Tibial artery (tissue), 4 donors: ENCODE results near the gene PTPRN2.

Source experiments
- DNase-seq, 2 donors: peaks; one replicate each; pipeline ENCODE4 v3.0.0-alpha.2; 2019
- H3K27ac ChIP-seq, 2 donors: fragments of 200-600 bp; sonication (generic) in 1 of 2; 1 replicate in 1 of 2; 2 replicates in 1 of 2; pipeline ENCODE4 v1.5.1; 2018 to 2019; ENCODE audit warnings: mild to moderate bottlenecking in 1 of 2
- H3K27me3 ChIP-seq, 2 donors: fragments of 200-600 bp; sonication (generic) in 1 of 2; one replicate each; pipeline versions ENCODE4 v1.5.1 to v1.6.0; 2016 to 2019
- H3K36me3 ChIP-seq, 3 donors: fragments of 200-600 bp; sonication (generic) in 2 of 3; one replicate each; pipeline ENCODE4 v1.5.1; 2016 to 2019; ENCODE audit warnings: mild to moderate bottlenecking in 2 of 3
- H3K4me1 ChIP-seq, 4 donors: fragments of 200-600 bp; sonication (generic) in 2 of 4; 1 replicate in 3 of 4; 2 replicates in 1 of 4; pipeline ENCODE4 v1.5.1; 2016 to 2019
- H3K4me3 ChIP-seq, 2 donors: fragments of 200-600 bp; sonication (generic) in 1 of 2; 1 replicate in 1 of 2; 2 replicates in 1 of 2; pipeline ENCODE4 v1.5.1; 2018 to 2019; ENCODE audit warnings: mild to moderate bottlenecking in 2 of 2
- H3K9me3 ChIP-seq, 3 donors: fragments of 200-600 bp; sonication (generic) in 1 of 3; one replicate each; pipeline ENCODE4 v1.5.1; 2016 to 2019
- intact Hi-C: fragments of 100-400 bp; cut with DNase I; formaldehyde crosslinking; loops from one replicate; pipeline ENCODE4 v1.15.0; 2023; ENCODE audit warnings: low total_unique reads
- TF ChIP-seq, protein P1 (sequence below), 2 experiments: fragments of 200-600 bp in 1 of 2; fragments of 450-650 bp in 1 of 2; IDR thresholded peaks; one replicate each; pipeline ENCODE4 v1.5.1; 2017 to 2019; ENCODE audit warnings: antibody characterized with exemption in 2 of 2, mild to moderate bottlenecking in 1 of 2, moderate library complexity in 1 of 2

Gene PTPRN2

DNA sequence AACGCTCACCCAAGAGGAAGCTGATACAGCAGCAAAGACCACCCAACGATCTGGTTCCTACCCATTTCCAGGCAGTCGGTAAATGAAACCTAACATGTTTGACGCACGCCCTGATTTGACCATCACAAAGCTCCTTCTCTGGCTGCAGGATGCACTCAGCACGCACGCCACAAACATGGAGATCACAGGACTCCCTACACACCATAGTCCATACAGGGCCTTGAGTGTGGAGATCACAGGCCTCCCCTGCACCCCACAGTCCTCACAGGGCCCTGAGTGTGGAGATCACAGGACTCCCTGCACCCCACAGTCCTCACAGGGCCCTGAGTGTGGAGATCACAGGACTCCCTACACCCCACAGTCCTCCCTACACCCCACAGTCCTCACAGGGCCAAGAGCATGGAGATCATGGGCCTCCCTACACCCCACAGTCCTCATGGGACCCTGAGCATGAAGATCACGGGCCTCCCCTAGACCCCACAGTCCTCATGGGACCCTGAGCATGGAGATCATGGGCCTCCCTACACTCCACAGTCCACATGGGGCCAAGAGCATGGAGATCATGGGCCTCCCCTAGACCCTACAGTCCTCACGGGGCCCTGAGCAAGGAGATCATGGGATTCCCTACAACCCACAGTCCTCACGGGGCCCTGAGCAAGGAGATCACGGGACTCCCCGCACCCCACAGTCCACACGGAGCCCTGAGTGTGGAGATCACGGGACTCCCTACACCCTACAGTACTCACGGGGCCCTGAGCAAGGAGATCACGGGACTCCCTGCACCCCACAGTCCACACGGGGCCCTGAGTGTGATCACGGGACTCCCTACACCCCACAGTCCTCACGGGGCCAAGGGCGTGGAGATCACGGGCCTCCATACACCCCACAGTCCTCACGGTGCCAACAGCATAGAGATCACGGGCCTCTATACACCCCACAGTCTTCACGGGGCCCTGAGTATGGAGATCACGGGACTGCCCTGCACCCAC lies 841.6 kb downstream of the PTPRN2 start:
- no peaks in the 10 kb centered on the region for H3K9me3 ChIP-seq
- DNase-seq = no peak
- H3K27me3 ChIP-seq = no peaks in the 10 kb centered on the region
- intact Hi-C loops = no loop called here
- H3K27ac ChIP-seq = no peak overlapping the region
- no peak overlapping the region for H3K4me3 ChIP-seq
- no peaks in the 10 kb centered on the region for H3K4me1 ChIP-seq
- TF ChIP-seq, protein P1, sequence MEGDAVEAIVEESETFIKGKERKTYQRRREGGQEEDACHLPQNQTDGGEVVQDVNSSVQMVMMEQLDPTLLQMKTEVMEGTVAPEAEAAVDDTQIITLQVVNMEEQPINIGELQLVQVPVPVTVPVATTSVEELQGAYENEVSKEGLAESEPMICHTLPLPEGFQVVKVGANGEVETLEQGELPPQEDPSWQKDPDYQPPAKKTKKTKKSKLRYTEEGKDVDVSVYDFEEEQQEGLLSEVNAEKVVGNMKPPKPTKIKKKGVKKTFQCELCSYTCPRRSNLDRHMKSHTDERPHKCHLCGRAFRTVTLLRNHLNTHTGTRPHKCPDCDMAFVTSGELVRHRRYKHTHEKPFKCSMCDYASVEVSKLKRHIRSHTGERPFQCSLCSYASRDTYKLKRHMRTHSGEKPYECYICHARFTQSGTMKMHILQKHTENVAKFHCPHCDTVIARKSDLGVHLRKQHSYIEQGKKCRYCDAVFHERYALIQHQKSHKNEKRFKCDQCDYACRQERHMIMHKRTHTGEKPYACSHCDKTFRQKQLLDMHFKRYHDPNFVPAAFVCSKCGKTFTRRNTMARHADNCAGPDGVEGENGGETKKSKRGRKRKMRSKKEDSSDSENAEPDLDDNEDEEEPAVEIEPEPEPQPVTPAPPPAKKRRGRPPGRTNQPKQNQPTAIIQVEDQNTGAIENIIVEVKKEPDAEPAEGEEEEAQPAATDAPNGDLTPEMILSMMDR (IDR thresholded peaks at IDR 0.05) = no peak
- H3K36me3 ChIP-seq = no peaks in the 10 kb centered on the region

DNA sequence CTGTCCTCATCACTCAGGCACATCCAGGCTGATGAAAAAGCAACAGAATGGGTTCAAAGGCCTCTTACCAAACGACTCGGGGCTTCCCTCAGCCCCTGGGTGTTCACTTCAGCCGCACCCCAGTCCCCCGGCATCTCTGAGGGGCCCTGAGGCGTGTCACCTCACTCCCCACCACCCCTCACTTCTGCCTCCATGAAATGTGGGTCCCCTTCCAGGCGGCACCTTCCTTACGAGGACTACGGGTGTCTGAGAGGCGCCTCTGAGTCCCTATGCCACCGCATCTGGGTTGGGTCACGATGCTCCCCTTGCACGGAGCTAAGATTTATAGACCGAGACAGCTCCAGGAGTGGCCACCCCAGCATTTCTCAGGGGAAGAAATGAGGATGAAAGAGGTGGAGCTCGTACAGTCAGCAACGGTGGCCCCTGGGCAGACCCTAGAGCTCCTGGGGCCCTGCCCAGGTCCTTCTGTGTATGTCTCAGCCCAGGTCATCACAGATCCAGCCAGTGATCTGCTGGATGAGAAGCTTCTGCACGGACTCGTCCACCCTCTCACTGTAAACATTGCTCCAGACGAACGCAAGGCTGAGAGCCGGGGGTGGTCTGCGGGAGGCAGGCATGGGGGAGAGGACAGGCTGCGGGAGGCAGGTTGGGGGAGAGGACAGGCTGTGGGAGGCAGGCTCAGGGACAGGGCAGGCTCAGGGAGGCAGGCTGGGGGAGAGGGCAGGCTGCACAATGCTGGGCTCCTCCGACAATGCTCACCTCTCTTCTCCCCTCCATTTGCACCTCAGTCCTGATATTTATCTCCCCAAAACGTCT lies 842.6 kb downstream of the PTPRN2 start:
- DNase-seq = no peak
- Histone ChIP-seq H3K4me1 (no peaks in the 10 kb centered on the region), H3K9me3 (no peaks in the 10 kb centered on the region), H3K27me3 (peaks cover 0 to 5% of the 10 kb centered on the region in 2 donors), H3K4me3 (no peak overlapping the region), H3K36me3 (no peaks in the 10 kb centered on the region), H3K27ac (no peak overlapping the region)
- intact Hi-C loops = no loop called here
- TF ChIP-seq, protein P1 (IDR thresholded peaks at IDR 0.05) = no peak

DNA sequence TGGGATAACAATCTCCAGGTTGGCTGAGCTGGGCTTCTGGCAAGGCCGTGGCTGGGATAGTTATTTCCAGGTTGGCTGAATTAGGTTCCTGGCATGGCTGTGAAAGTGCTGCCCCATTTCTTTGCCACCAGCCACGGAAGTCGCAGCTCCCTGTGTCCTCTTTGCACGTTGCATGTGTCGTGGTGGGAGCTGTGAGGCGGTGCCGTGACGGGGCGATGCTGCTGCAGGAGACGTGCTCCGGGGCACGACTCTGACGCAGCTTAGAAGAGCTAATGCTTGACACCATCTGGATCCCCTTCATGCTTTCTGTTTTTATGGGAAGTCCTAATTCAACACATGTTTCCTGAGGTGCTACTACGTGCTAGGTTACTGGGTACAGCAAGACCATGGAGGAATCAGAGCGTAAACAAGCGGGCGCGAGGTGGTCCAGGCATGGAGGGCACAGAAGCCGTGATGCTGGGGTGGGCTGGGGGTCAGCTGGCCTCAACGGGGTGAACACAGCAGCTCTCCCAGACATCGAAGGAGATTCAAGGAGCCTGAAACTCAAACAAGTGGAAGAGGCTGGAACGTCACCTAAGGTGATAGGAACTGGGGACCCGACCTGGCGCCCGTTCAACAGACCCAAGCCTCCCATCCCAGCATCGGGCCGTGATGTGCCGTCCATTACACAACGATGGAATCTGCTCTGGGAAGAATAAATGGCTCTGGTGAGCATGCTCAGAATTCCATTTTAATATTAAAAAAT lies 843.7 kb downstream of the PTPRN2 start:
- DNase-seq = no peak
- no peaks in the 10 kb centered on the region for H3K4me1 ChIP-seq

DNA sequence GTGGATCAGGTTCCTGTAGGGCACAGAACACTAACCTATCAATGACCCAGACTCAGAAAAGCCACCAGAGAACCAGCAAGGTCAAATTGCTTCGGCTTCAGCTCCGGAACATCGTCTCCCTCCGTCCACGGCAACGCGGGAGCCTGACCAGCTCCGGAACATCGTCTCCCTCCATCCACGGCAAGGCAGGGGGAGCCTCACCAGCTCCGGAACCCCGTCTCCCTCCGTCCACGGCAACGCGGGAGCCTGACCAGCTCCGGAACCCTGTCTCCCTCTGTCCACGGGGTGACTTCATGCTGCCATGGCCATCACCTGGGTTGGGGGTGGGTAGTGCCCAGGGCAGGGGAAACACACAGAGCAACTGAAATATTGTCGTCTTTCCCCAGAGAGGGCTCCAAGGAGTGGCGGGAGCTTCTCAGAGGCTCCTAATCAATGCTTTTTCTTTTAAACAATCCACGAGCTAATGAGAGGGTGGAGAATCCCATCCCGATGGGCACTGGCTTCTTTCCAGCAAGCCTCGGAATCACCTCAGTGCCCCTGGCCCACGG lies 847.3 kb downstream of the PTPRN2 start:
- peaks cover 0 to 5% (median 0%) of the 10 kb centered on the region in 4 donors for H3K4me1 ChIP-seq
- H3K36me3 ChIP-seq = no peaks in the 10 kb centered on the region
- H3K4me3 ChIP-seq = no peak overlapping the region
- no peak for DNase-seq
- H3K27me3 ChIP-seq = peaks cover 0 to 14% of the 10 kb centered on the region in 2 donors
- TF ChIP-seq, protein P1 (IDR thresholded peaks at IDR 0.05) = no peak
- no peak overlapping the region for H3K27ac ChIP-seq
- H3K9me3 ChIP-seq = no peaks in the 10 kb centered on the region
- intact Hi-C loops = no loop called here

More for the DNA sequence above, 843.7 kb downstream of the PTPRN2 start:
- peaks cover 0 to 8% of the 10 kb centered on the region in 2 donors for H3K27me3 ChIP-seq
- TF ChIP-seq, protein P1 (IDR thresholded peaks at IDR 0.05) = no peak
- intact Hi-C loops = no loop called here
- no peaks in the 10 kb centered on the region for H3K36me3 ChIP-seq
- H3K4me3 ChIP-seq = no peak overlapping the region
- H3K9me3 ChIP-seq = no peaks in the 10 kb centered on the region
- H3K27ac ChIP-seq = no peak overlapping the region

DNA sequence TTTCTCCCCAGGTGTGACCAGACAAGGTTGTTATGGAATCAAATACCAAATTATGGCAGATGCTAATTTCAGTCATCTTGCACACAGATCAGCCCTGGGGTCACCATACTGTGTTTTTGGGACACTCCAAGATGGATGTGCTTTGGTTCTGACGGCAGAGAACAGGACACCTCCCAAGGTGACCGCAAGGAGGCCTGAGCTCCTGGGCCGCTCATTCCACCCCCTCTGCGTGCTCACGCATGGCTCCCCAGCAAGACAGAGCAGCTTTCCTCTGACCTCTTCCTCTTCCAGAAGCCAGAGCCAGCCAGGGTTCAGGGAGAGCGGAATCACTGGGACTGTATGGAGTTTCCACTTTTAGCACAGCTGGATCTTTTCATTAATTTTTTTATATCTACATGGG lies 848.0 kb downstream of the PTPRN2 start:
- no peak for DNase-seq
- H3K4me1 ChIP-seq = peaks cover 0 to 5% (median 0%) of the 10 kb centered on the region in 4 donors
- no peaks in the 10 kb centered on the region for H3K9me3 ChIP-seq
- no peak overlapping the region for H3K4me3 ChIP-seq
- no peaks in the 10 kb centered on the region for H3K36me3 ChIP-seq
- peaks cover 0 to 14% of the 10 kb centered on the region in 2 donors for H3K27me3 ChIP-seq
- TF ChIP-seq, protein P1 (IDR thresholded peaks at IDR 0.05) = no peak
- H3K27ac ChIP-seq = no peak overlapping the region
- intact Hi-C loops = no loop called here
